Liver (tissue), 9 donors: ENCODE results near the gene EDN1. TPM values are rescaled to one million over a fixed set of nuclear protein-coding genes. Genes with fewer than 3 reads are reported as not detected.

ENCODE experiments used
- DNase-seq: peaks from one replicate; pipeline ENCODE4 v3.0.0-alpha.2; 2017; ENCODE audit warnings: low spot score
- H3K27ac ChIP-seq, 2 donors: one replicate each; pipeline ENCODE4 v1.7.0; 2013; ENCODE audit warnings: inconsistent platforms in 2 of 2, low read length in 2 of 2, control low read depth in 1 of 2, low read depth in 1 of 2, mild to moderate bottlenecking in 1 of 2
- H3K27me3 ChIP-seq, 4 donors: one replicate each; pipeline versions ENCODE4 v1.6.1 to v1.7.0; 2013; ENCODE audit warnings: low read length in 3 of 4, inconsistent platforms in 1 of 4, mild to moderate bottlenecking in 1 of 4, moderate library complexity in 1 of 4; ENCODE audit not compliant: control insufficient read depth in 4 of 4, insufficient read depth in 4 of 4
- H3K36me3 ChIP-seq, 4 donors: one replicate each; pipeline versions ENCODE4 v1.6.1 to v1.7.0; 2013; ENCODE audit warnings: low read length in 3 of 4, mild to moderate bottlenecking in 3 of 4, low read depth in 1 of 4, moderate library complexity in 1 of 4; ENCODE audit not compliant: control insufficient read depth in 4 of 4, insufficient read depth in 3 of 4
- H3K4me1 ChIP-seq, 4 donors: one replicate each; pipeline versions ENCODE4 v1.6.1 to v1.7.0; 2013; ENCODE audit warnings: low read length in 3 of 4, mild to moderate bottlenecking in 3 of 4, moderate library complexity in 1 of 4; ENCODE audit not compliant: control insufficient read depth in 4 of 4, insufficient read depth in 4 of 4
- H3K4me3 ChIP-seq, 3 donors: one replicate each; pipeline versions ENCODE4 v1.6.1 to v1.7.0; 2013; ENCODE audit warnings: low read length in 3 of 3, control low read depth in 1 of 3, low read depth in 1 of 3, mild to moderate bottlenecking in 1 of 3
- H3K9ac ChIP-seq, 2 donors: one replicate each; pipeline ENCODE4 v1.7.0; 2013; ENCODE audit warnings: low read length in 2 of 2, mild to moderate bottlenecking in 2 of 2, moderate library complexity in 2 of 2, control low read depth in 1 of 2, low read depth in 1 of 2
- H3K9me3 ChIP-seq, 4 donors: one replicate each; pipeline versions ENCODE4 v1.6.1 to v1.7.0; 2013; ENCODE audit warnings: low read length in 3 of 4; ENCODE audit not compliant: control insufficient read depth in 4 of 4
- ATF3 ChIP-seq: IDR thresholded peaks from 2 replicates; pipeline ENCODE4 v1.6.1; 2016; ENCODE audit warnings: antibody characterized with exemption
- CTCF ChIP-seq: fragments of 150-350 bp; IDR thresholded peaks from 2 replicates; pipeline ENCODE4 v1.5.1; 2017; ENCODE audit warnings: improper control_type of control experiment, low read depth, low read length; ENCODE audit not compliant: missing input control
- EGR1 ChIP-seq, 2 donors: IDR thresholded peaks; 2 replicates each; pipeline ENCODE4 v1.6.1; 2016 to 2018; ENCODE audit warnings: antibody characterized with exemption in 2 of 2, low read depth in 2 of 2
- FOXA2 ChIP-seq: IDR thresholded peaks from 2 replicates; pipeline ENCODE4 v1.6.1; 2016; ENCODE audit warnings: antibody characterized with exemption
- GABPA ChIP-seq, 2 donors: IDR thresholded peaks in 1 of 2; conservative IDR thresholded peaks in 1 of 2; 2 replicates each; pipeline ENCODE4 v1.6.1; 2016; ENCODE audit warnings: antibody characterized with exemption in 2 of 2, mild to moderate bottlenecking in 1 of 2, moderate library complexity in 1 of 2
- HNF4A ChIP-seq, 2 donors: conservative IDR thresholded peaks; 2 replicates each; pipeline ENCODE4 v1.6.1; 2016; ENCODE audit warnings: antibody characterized with exemption in 2 of 2, mild to moderate bottlenecking in 2 of 2
- HNF4G ChIP-seq: IDR thresholded peaks from 2 replicates; pipeline ENCODE4 v1.6.1; 2016; ENCODE audit warnings: antibody characterized with exemption
- JUND ChIP-seq, 2 donors: IDR thresholded peaks; 2 replicates each; pipeline ENCODE4 v1.6.1; 2016; ENCODE audit warnings: antibody characterized with exemption in 2 of 2
- MAX ChIP-seq: IDR thresholded peaks from 2 replicates; pipeline ENCODE4 v1.6.1; 2016; ENCODE audit warnings: antibody characterized with exemption
- NR2F2 ChIP-seq: IDR thresholded peaks from 2 replicates; pipeline ENCODE4 v1.6.1; 2016; ENCODE audit warnings: antibody characterized with exemption
- RAD21 ChIP-seq, 2 donors: IDR thresholded peaks; 2 replicates each; pipeline ENCODE4 v1.6.1; 2016; ENCODE audit warnings: antibody characterized with exemption in 2 of 2, mild to moderate bottlenecking in 2 of 2
- SP1 ChIP-seq: IDR thresholded peaks from 2 replicates; pipeline ENCODE4 v1.6.1; 2018; ENCODE audit warnings: antibody characterized with exemption, mild to moderate bottlenecking
- TAF1 ChIP-seq: conservative IDR thresholded peaks from 2 replicates; pipeline ENCODE4 v1.6.1; 2016; ENCODE audit warnings: antibody characterized with exemption, mild to moderate bottlenecking
- YY1 ChIP-seq: IDR thresholded peaks from 2 replicates; pipeline ENCODE4 v1.6.1; 2016; ENCODE audit warnings: antibody characterized with exemption, mild to moderate bottlenecking
- ZBTB33 ChIP-seq: IDR thresholded peaks from 2 replicates; pipeline ENCODE4 v1.6.1; 2016; ENCODE audit warnings: antibody characterized with exemption
- WGBS: extraction: QIAGEN DNeasy Blood & Tissue Kit; methylation state at CpG from one replicate; pipeline ENCODE4 v1.1.7; 2013; 5-methylcytosine and 5-hydroxymethylcytosine counted together
- polyA plus RNA-seq, 2 donors: library from polyadenylated mRNA; stranded (reverse) in 1 of 2; unstranded in 1 of 2; fragments of 200-250 nt in 1 of 2; fragments of >200 nt in 1 of 2; fragmentation: Nextera tagmentation in 1 of 2; extraction: Ambion mirVana in 1 of 2; gene quantifications; one replicate each; pipeline versions ENCODE4 v1.2.1 to v1.2.3, GENCODE V29; 2013 to 2015
- total RNA-seq, 2 donors: library from RNA; depleted of rRNA; stranded (reverse); fragments of >200 nt; gene quantifications; one replicate each; pipeline ENCODE4 v1.2.3, GENCODE V29; 2014
- donor health status: healthy.
- donor health status: healthy.
- donor health status: healthy.
- donor health status: healthy.
- donor health status: healthy.

EDN1 gene
- total and polyA plus RNA-seq, 4 donors: 0.70 to 1.2 (median 1.0) TPM

DNA sequence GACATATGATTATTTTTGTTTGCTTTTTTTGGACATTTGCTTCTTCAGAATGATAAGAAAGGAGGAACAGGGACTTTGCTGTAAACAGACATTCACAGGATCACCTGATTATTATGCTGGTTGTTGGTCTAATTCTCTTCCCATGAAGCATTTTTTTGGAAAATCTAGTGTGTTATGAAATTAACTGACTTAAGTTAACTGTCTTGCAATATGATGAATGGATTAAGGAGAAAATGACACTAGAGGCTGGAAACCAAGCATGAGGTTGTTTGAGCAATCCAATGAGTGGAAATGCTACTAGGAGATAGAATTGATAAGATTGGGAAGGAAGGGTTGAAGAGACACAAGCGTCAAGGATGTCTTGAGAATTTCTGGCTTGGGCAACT, 13.2 kb upstream of the EDN1 start:
- H3K4me1 ChIP-seq: peaks cover 0 to 10% (median 7%) of the 10 kb centered on the region in 4 donors
- no peaks in the 10 kb centered on the region for H3K27me3 ChIP-seq
- H3K9ac ChIP-seq: no peak overlapping the region
- DNase-seq: no peak
- no peaks in the 10 kb centered on the region for H3K36me3 ChIP-seq
- no peaks in the 10 kb centered on the region for H3K9me3 ChIP-seq
- no peak overlapping the region for H3K4me3 ChIP-seq
- WGBS: 83% methylated on average over 1 of the region's 1 CpG
- TF ChIP-seq CTCF (no peak), RAD21 (IDR thresholded peaks at IDR 0.05) (no peak), TAF1 (no peak), GABPA (IDR thresholded peaks at IDR 0.05 in 1 of 2, conservative IDR thresholded peaks at IDR 0.05 in 1 of 2) (no peak), JUND (IDR thresholded peaks at IDR 0.05) (no peak), HNF4G (no peak), EGR1 (IDR thresholded peaks at IDR 0.05; ENCODE audit: low read depth in 2 of 2) (no peak), FOXA2 (no peak), SP1 (no peak), NR2F2 (no peak), HNF4A (conservative IDR thresholded peaks at IDR 0.05) (no peak), MAX (no peak), ZBTB33 (no peak), ATF3 (no peak), YY1 (no peak)
- no peak overlapping the region for H3K27ac ChIP-seq

DNA sequence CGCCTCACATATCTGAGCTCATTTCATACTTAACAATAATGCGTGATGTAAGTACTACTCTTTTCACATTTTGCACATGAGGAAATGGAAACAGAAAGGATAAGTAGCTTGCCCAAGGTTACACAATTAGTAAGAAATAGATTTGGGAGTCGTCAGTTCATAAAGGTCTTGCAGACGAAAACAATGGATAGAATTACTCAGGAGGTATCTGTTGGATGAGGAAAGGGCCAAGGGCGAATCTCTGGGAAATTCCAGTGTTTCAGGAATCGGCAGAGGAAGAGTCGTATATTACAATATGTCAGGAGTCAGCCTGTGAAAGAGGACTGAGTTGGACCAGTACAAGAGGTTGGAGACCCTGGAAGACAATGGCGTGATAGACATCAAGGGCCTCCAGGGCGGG, 12.8 kb upstream of the EDN1 start:
- H3K36me3 ChIP-seq: no peaks in the 10 kb centered on the region
- peaks cover 0 to 10% (median 7%) of the 10 kb centered on the region in 4 donors for H3K4me1 ChIP-seq
- TF ChIP-seq ATF3: no peak
- no peak for TF ChIP-seq JUND (IDR thresholded peaks at IDR 0.05)
- no peak for TF ChIP-seq CTCF
- TF ChIP-seq ZBTB33: no peak
- no peak for TF ChIP-seq NR2F2
- no peak for TF ChIP-seq SP1
- TF ChIP-seq FOXA2: no peak
- TF ChIP-seq HNF4A (conservative IDR thresholded peaks at IDR 0.05): no peak
- 89% methylated on average over 9 of the region's 9 CpGs for WGBS
- no peak for DNase-seq
- H3K4me3 ChIP-seq: no peak overlapping the region
- no peaks in the 10 kb centered on the region for H3K27me3 ChIP-seq
- no peak overlapping the region for H3K27ac ChIP-seq
- H3K9me3 ChIP-seq: no peaks in the 10 kb centered on the region
- H3K9ac ChIP-seq: no peak overlapping the region
